ENCODE data around the gene HAVCR2.

DNA sequence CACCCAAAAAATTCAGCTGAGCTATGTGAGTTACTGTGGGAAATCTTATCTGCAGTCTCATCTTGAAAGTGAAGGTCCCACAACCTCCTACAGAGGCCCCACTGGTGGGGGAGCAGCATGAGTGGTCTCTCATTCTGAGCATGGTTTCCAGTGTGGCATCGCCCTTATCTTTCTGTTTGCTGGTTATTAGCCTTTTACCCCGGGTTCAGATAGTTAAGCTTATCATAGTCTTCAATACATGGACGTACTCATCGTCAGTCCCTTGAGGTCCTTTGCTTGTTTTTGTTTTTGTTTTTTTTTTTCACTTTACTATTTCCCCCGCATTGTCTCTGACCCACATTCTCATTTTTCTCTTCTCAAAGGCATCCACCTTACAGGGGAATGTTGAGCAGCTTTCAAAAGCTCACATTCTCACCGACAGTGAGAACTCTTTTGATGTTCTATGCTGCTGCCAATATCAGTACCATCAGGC, 7.7 kb upstream of the HAVCR2 start:
- TF ChIP-seq MEIS1 (CRISPR knock-in tag; IDR thresholded peaks at IDR 0.05; ENCODE audit: borderline replicate concordance) (no peak), ZNF24 (tag by site-specific recombination; IDR thresholded peaks at IDR 0.05) (no peak), KLF16 (tag by site-specific recombination; IDR thresholded peaks at IDR 0.05) (no peak), ZBTB21 (tag by site-specific recombination; IDR thresholded peaks at IDR 0.05) (no peak), ZNF600 (tag by site-specific recombination; IDR thresholded peaks at IDR 0.05) (no peak), ZNF610 (tag by site-specific recombination; IDR thresholded peaks at IDR 0.05; ENCODE audit: borderline replicate concordance) (no peak)
- TF ChIP-seq, protein P1, sequence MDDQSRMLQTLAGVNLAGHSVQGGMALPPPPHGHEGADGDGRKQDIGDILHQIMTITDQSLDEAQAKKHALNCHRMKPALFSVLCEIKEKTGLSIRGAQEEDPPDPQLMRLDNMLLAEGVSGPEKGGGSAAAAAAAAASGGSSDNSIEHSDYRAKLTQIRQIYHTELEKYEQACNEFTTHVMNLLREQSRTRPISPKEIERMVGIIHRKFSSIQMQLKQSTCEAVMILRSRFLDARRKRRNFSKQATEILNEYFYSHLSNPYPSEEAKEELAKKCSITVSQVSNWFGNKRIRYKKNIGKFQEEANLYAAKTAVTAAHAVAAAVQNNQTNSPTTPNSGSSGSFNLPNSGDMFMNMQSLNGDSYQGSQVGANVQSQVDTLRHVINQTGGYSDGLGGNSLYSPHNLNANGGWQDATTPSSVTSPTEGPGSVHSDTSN (CRISPR knock-in tag; IDR thresholded peaks at IDR 0.05) = no peak
- TF ChIP-seq, protein P2, sequence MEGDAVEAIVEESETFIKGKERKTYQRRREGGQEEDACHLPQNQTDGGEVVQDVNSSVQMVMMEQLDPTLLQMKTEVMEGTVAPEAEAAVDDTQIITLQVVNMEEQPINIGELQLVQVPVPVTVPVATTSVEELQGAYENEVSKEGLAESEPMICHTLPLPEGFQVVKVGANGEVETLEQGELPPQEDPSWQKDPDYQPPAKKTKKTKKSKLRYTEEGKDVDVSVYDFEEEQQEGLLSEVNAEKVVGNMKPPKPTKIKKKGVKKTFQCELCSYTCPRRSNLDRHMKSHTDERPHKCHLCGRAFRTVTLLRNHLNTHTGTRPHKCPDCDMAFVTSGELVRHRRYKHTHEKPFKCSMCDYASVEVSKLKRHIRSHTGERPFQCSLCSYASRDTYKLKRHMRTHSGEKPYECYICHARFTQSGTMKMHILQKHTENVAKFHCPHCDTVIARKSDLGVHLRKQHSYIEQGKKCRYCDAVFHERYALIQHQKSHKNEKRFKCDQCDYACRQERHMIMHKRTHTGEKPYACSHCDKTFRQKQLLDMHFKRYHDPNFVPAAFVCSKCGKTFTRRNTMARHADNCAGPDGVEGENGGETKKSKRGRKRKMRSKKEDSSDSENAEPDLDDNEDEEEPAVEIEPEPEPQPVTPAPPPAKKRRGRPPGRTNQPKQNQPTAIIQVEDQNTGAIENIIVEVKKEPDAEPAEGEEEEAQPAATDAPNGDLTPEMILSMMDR (tag by site-specific recombination; IDR thresholded peaks at IDR 0.05) = no peak
- TF ChIP-seq, protein P3, sequence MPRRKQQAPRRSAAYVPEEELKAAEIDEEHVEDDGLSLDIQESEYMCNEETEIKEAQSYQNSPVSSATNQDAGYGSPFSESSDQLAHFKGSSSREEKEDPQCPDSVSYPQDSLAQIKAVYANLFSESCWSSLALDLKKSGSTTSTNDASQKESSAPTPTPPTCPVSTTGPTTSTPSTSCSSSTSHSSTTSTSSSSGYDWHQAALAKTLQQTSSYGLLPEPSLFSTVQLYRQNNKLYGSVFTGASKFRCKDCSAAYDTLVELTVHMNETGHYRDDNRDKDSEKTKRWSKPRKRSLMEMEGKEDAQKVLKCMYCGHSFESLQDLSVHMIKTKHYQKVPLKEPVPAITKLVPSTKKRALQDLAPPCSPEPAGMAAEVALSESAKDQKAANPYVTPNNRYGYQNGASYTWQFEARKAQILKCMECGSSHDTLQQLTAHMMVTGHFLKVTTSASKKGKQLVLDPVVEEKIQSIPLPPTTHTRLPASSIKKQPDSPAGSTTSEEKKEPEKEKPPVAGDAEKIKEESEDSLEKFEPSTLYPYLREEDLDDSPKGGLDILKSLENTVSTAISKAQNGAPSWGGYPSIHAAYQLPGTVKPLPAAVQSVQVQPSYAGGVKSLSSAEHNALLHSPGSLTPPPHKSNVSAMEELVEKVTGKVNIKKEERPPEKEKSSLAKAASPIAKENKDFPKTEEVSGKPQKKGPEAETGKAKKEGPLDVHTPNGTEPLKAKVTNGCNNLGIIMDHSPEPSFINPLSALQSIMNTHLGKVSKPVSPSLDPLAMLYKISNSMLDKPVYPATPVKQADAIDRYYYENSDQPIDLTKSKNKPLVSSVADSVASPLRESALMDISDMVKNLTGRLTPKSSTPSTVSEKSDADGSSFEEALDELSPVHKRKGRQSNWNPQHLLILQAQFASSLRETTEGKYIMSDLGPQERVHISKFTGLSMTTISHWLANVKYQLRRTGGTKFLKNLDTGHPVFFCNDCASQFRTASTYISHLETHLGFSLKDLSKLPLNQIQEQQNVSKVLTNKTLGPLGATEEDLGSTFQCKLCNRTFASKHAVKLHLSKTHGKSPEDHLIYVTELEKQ (tag by site-specific recombination; IDR thresholded peaks at IDR 0.05; ENCODE audit: borderline replicate concordance) = no peak
- TF ChIP-seq, protein P4, sequence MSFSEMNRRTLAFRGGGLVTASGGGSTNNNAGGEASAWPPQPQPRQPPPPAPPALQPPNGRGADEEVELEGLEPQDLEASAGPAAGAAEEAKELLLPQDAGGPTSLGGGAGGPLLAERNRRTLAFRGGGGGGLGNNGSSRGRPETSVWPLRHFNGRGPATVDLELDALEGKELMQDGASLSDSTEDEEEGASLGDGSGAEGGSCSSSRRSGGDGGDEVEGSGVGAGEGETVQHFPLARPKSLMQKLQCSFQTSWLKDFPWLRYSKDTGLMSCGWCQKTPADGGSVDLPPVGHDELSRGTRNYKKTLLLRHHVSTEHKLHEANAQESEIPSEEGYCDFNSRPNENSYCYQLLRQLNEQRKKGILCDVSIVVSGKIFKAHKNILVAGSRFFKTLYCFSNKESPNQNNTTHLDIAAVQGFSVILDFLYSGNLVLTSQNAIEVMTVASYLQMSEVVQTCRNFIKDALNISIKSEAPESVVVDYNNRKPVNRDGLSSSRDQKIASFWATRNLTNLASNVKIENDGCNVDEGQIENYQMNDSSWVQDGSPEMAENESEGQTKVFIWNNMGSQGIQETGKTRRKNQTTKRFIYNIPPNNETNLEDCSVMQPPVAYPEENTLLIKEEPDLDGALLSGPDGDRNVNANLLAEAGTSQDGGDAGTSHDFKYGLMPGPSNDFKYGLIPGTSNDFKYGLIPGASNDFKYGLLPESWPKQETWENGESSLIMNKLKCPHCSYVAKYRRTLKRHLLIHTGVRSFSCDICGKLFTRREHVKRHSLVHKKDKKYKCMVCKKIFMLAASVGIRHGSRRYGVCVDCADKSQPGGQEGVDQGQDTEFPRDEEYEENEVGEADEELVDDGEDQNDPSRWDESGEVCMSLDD (tag by site-specific recombination; IDR thresholded peaks at IDR 0.05) = no peak
- TF ChIP-seq, protein P5, sequence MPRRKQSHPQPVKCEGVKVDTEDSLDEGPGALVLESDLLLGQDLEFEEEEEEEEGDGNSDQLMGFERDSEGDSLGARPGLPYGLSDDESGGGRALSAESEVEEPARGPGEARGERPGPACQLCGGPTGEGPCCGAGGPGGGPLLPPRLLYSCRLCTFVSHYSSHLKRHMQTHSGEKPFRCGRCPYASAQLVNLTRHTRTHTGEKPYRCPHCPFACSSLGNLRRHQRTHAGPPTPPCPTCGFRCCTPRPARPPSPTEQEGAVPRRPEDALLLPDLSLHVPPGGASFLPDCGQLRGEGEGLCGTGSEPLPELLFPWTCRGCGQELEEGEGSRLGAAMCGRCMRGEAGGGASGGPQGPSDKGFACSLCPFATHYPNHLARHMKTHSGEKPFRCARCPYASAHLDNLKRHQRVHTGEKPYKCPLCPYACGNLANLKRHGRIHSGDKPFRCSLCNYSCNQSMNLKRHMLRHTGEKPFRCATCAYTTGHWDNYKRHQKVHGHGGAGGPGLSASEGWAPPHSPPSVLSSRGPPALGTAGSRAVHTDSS (tag by site-specific recombination; IDR thresholded peaks at IDR 0.05) = no peak
- TF ChIP-seq, protein P6, sequence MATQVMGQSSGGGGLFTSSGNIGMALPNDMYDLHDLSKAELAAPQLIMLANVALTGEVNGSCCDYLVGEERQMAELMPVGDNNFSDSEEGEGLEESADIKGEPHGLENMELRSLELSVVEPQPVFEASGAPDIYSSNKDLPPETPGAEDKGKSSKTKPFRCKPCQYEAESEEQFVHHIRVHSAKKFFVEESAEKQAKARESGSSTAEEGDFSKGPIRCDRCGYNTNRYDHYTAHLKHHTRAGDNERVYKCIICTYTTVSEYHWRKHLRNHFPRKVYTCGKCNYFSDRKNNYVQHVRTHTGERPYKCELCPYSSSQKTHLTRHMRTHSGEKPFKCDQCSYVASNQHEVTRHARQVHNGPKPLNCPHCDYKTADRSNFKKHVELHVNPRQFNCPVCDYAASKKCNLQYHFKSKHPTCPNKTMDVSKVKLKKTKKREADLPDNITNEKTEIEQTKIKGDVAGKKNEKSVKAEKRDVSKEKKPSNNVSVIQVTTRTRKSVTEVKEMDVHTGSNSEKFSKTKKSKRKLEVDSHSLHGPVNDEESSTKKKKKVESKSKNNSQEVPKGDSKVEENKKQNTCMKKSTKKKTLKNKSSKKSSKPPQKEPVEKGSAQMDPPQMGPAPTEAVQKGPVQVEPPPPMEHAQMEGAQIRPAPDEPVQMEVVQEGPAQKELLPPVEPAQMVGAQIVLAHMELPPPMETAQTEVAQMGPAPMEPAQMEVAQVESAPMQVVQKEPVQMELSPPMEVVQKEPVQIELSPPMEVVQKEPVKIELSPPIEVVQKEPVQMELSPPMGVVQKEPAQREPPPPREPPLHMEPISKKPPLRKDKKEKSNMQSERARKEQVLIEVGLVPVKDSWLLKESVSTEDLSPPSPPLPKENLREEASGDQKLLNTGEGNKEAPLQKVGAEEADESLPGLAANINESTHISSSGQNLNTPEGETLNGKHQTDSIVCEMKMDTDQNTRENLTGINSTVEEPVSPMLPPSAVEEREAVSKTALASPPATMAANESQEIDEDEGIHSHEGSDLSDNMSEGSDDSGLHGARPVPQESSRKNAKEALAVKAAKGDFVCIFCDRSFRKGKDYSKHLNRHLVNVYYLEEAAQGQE (tag by site-specific recombination; IDR thresholded peaks at IDR 0.05) = no peak
- TF ChIP-seq, protein P7, sequence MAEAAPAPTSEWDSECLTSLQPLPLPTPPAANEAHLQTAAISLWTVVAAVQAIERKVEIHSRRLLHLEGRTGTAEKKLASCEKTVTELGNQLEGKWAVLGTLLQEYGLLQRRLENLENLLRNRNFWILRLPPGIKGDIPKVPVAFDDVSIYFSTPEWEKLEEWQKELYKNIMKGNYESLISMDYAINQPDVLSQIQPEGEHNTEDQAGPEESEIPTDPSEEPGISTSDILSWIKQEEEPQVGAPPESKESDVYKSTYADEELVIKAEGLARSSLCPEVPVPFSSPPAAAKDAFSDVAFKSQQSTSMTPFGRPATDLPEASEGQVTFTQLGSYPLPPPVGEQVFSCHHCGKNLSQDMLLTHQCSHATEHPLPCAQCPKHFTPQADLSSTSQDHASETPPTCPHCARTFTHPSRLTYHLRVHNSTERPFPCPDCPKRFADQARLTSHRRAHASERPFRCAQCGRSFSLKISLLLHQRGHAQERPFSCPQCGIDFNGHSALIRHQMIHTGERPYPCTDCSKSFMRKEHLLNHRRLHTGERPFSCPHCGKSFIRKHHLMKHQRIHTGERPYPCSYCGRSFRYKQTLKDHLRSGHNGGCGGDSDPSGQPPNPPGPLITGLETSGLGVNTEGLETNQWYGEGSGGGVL (tag by site-specific recombination; IDR thresholded peaks at IDR 0.05) = no peak
- TF ChIP-seq, protein P8, sequence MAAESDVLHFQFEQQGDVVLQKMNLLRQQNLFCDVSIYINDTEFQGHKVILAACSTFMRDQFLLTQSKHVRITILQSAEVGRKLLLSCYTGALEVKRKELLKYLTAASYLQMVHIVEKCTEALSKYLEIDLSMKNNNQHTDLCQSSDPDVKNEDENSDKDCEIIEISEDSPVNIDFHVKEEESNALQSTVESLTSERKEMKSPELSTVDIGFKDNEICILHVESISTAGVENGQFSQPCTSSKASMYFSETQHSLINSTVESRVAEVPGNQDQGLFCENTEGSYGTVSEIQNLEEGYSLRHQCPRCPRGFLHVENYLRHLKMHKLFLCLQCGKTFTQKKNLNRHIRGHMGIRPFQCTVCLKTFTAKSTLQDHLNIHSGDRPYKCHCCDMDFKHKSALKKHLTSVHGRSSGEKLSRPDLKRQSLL (tag by site-specific recombination; IDR thresholded peaks at IDR 0.05) = no peak

All from HEK293 (cell line).